ENCODE results near the gene SUN2.

Gene SUN2

GRCh38 chr22:38716271-38716670 lies 39.5 kb downstream of the SUN2 start:
- DNase-seq (ENCODE audit: low read depth in 2 of 2) = no peak

- DNase-seq (ENCODE audit: low read depth in 2 of 2) = no peak
Observed at GRCh38 chr22:38715852-38716251, 39.9 kb downstream of the SUN2 start.

GRCh38 chr22:38715176-38715764 lies 40.5 kb downstream of the SUN2 start:
- DNase-seq (ENCODE audit: low read depth in 2 of 2) = no peak

- no peak for DNase-seq (ENCODE audit: low read depth in 2 of 2)
Observed at GRCh38 chr22:38713921-38714320, 41.9 kb downstream of the SUN2 start.

DNA sequence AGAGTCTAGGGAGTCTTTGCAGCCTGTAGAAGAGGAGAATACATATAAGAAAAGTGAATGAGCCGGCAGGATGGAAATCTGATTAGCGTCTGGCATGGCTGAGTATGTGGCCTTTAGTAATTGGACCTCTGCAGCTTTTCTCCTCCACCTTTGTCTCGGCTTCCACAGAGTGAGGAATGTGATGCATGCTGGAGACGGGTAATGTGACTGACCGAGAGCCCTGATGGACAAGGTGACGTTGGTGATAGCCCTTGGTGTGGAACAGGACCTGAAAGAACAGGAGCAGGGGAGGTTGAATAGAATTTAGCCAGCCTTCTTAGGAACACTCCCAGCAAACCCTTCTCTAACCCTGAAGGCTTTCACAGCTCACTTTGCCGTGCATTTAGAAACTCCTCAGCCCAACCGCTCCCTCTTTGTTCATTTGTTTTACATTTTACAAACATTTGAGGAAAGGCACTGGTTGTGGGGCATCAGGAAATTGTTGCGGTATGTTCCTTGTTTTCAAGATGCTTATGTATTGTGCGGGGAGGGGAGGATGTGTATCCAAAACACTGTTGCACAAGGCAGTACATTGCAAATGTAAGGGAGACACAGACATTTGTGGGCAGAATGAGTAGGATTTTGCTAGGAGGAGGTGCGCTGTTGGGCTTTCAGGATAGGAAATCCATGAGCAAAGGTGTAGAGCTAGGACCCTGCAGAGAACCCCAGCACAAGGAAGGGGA lies 43.2 kb downstream of the SUN2 start:
- DNase-seq (ENCODE audit: low read depth in 2 of 2) = no peak

DNA sequence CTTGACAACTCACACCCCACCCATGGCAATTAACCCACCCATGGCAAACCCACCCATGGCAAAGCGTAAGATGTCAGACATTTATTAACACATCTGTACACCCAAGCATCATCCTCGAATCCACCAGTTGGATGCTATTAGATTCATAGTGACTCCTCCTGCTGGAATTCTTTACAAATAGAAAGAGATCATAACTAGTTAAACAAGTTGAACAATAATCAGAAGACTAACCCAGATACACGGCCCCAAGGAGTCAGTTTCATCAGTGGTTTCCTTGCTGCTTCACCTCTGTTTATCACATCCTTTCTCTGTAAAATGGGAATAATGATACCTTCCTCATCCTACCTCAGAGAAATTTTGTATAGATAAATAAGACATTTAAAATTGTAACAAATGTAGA lies 44.9 kb downstream of the SUN2 start:
- no peak for DNase-seq (ENCODE audit: low read depth in 2 of 2)

GRCh38 chr22:38710351-38710750 lies 45.4 kb downstream of the SUN2 start:
- DNase-seq (ENCODE audit: low read depth in 2 of 2) = no peak

GRCh38 chr22:38709306-38709705 lies 46.5 kb downstream of the SUN2 start:
- DNase-seq (ENCODE audit: low read depth in 2 of 2) = no peak

DNA sequence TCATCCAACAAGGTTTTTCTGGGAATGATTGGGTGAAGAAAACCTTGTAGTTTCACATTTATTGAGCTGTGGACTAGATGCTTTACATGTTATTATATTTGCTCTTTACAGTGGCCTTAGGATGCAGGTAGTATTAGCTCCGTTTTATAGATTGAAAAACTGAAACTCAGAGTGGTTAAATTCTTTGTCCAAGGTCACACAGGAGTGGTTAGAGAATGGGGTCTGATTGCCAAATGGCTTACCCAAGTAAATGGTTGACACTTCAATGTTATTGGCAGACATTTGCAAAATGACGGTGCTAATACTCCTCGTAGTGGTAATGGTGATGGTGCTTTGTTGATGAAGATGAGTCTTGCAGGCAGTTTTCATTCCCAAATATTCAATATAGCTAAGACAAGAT lies 47.8 kb downstream of the SUN2 start:
- DNase-seq (ENCODE audit: low read depth in 2 of 2) = no peak

- DNase-seq (ENCODE audit: low read depth in 2 of 2) = no peak
Observed at GRCh38 chr22:38707346-38707745, 48.5 kb downstream of the SUN2 start.

DNA sequence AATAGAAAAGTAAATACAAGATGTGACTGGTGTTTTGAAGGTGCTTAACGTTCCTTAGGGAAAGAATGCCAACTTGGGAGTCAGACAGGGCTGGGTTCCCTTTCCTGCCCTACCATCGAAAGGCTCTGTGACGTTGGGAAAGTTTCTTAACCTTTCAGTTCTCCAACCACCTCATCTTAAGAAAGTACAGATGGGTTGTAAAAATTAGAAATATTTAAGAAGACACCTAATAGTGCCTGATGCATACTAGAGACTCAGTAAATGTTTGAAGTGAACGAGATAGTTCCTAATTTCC lies 49.0 kb downstream of the SUN2 start:
- DNase-seq (ENCODE audit: low read depth in 2 of 2) = no peak

DNA sequence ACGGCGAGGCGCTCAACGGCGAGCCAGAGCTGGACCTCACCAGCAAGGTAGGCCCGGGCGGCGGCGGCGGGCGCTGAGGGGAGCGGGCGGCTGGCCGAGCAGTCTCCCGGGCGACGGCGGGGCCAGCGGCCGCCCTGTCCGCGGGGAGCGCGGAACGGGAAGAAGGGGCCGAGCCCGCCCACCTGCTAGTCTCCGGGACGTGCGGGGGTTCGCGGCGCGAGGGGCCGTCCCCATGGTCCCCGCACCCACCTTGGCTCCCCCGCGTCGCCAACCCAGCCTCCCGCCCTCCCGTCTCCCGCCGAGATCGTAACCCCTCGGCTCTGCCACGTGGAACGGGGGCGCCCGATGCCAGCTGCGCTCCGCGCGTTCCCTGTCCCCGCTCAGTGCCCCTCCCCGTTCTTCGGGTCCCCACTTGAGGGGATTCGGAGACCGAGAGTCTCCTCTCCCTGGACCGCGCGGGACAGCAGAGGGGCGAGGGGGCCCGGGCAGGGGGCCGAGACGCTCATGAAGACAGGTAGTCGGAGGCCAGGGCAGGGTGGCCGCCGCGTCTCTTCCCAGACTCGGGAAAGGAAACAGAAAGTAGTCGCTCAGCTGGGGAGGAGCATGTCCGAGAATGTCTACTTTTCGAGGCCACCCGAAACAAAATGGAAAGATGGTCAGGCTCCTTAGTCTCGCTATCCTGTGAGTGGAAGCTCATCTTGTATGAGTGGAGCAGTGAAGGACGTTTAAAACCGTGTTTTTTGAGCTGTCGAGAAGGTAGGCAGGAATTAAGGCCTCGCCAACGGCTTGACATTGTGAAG lies 49.5 kb downstream of the SUN2 start:
- no peak for DNase-seq (ENCODE audit: low read depth in 2 of 2)

DNA sequence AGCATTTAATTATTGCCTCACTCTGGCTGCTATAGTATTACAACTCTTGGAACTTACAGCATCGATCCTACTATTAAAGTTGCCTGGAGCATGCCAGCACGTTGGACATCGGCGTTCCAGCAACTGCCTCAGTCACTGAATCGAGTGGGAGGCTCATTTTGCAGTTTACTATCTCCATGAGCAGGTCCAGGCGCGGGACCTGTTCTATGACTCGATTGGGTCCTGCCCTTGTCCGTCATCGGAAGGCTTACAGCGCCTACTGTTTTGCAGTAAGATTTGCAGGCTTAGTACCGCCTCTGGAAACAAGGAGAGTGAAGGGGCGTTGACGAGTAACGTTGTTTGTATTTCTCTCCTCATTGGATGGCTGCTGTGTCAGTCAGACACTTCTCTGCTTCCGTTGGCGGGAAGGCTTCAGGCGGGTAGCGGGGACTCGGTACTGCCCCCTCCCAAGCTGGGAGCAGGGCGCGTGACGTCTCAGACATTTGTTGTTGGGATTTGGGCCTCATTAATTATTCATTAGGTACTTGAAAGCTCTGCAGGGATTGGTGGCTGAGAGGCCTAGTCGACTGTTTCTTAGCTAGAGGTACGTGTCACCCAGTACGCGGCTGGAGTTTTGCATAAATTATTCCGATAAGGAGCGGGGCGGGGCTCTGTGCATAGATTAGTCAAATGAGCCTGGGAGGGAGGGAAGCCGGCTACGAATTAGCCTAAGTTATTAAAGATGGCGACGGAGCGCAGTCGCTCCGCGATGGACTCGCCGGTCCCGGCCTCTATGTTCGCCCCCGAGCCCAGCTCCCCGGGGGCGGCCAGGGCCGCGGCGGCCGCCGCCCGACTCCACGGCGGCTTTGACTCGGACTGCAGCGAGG lies 50.3 kb downstream of the SUN2 start, which contains the start of gene GTPBP1:
Gene GTPBP1 (plus strand): TSS at position 710 of the 866 bp plus-strand sequence. CDS start 12 bp downstream, at position 722.
- peak; percentile 87 to 89 for DNase-seq (ENCODE audit: low read depth in 2 of 2)

GRCh38 chr22:38704654-38705234 lies 51.1 kb downstream of the SUN2 start:
- no peak for DNase-seq (ENCODE audit: low read depth in 2 of 2)

GRCh38 chr22:38700789-38701628 lies 54.8 kb downstream of the SUN2 start, which contains the start of gene JOSD1:
TSS of gene JOSD1 (minus strand) at chr22:38700943. CDS start at chr22:38699987, 956 bp downstream.
- DNase-seq (ENCODE audit: low read depth in 2 of 2) = peak; percentile 98 to 99

GRCh38 chr22:38700270-38700788 lies 55.5 kb downstream of the SUN2 start:
- no peak for DNase-seq (ENCODE audit: low read depth in 2 of 2)

GRCh38 chr22:38699784-38700183 lies 56.0 kb downstream of the SUN2 start:
- DNase-seq (ENCODE audit: low read depth in 2 of 2) = no peak

DNA sequence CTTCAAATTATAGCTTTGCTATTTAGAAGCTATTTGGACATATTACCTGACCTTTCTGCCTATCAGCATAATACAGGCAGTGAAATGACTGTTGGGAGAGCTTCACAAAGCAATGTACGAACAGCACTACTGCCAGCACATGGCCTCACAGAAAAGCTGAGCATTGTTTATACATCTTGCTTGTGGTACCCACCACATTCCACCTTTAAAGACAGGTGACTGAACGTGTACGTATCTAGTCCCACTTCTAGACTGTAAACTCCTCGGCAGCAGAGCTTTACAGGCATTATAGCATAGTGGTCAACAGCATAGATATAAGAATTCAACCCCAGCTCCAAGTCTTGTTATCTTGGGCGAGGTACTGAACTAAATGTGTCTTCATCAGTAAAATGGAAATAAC lies 56.7 kb downstream of the SUN2 start:
- DNase-seq (ENCODE audit: low read depth in 2 of 2) = no peak

GRCh38 chr22:38698407-38699094 lies 57.2 kb downstream of the SUN2 start:
- no peak for DNase-seq (ENCODE audit: low read depth in 2 of 2)
